SK-N-MC (cell line): ENCODE results near the gene HSP90AA1.

Experiments used
- EZH2 ChIP-seq: fragments of 200-600 bp; sonication (generic); IDR thresholded peaks from one replicate; pipeline ENCODE4 v1.6.1; 2017; ENCODE audit warnings: antibody characterized with exemption
- FOXP2 ChIP-seq: optimal IDR thresholded peaks from 2 replicates; pipeline ENCODE3; 2011; ENCODE audit warnings: mild to moderate bottlenecking, moderate library complexity; ENCODE audit not compliant: insufficient read depth; ENCODE audit errors: extremely low read length, control extremely low read depth
- POLR2AphosphoS5 ChIP-seq: IDR thresholded peaks from 2 replicates; pipeline ENCODE4 v1.6.1; 2012; ENCODE audit warnings: mild to moderate bottlenecking, low read depth, low read length, borderline replicate concordance

DNA sequence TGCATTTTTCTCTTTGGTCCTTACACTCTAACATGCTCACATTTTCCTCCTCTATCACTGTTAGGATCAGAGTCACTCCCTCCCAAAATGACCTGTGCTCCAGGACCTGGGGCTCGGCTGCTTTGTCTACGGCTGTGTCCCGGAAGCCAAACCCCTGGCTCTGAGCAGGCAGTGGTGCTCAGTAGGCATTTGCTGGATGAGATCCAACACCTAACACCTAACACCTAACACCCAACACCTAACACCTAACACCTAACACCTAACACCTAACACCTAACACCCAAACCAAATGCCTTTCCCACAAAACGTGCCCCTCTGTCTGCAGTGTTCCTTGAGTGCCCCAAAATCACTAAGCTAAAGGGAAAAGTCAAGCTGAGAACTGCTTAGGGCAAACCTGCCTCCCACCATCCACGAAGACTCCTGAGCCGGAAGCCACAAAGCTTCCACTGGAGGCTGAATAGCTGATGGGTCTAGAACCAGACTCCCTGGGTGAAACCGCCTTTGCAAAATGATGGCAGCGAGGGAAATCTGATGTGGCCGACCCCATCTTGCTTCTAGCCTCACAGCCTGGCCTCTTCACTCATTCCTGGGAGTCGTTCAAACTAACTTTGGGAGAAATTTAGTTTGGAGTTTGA is 29.2 kb downstream of the HSP90AA1 start:
- TF ChIP-seq POLR2AphosphoS5 (no peak), EZH2 (no peak), FOXP2 (no peak)
